PC-9 (cell line): ENCODE results near the gene BCL2.

Experiments used
- CTCF ChIP-seq: fragments of 200-600 bp; sonication (generic); conservative IDR thresholded peaks from 2 replicates; pipeline ENCODE4 v1.6.1; 2017; ENCODE audit warnings: mixed run types, antibody characterized with exemption, mild to moderate bottlenecking, moderate library complexity
- EZH2 ChIP-seq: fragments of 200-600 bp; sonication (generic); IDR thresholded peaks from 2 replicates; pipeline ENCODE4 v1.8.0; 2017; ENCODE audit warnings: antibody characterized with exemption, low read depth

GRCh38 chr18:63120620-63121019 is 198.9 kb downstream of the BCL2 start:
- TF ChIP-seq EZH2 (no peak), CTCF (no peak)
